Nasal cavity respiratory epithelium epithelial cell of viscerocranial mucosa (primary cell): ENCODE data around the gene SVIP. TPM values are rescaled to one million over a fixed set of nuclear protein-coding genes. Genes with fewer than 3 reads are reported as not detected.

Source experiments
- total RNA-seq: library from RNA; depleted of rRNA; stranded (reverse); fragments of >200 nt; gene quantifications from 2 replicates; pipeline ENCODE4 v1.2.3, GENCODE V29; 2014

The SVIP gene, protein sequence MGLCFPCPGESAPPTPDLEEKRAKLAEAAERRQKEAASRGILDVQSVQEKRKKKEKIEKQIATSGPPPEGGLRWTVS
- 4.1 and 9.2 TPM in 2 replicates for total RNA-seq

DNA sequence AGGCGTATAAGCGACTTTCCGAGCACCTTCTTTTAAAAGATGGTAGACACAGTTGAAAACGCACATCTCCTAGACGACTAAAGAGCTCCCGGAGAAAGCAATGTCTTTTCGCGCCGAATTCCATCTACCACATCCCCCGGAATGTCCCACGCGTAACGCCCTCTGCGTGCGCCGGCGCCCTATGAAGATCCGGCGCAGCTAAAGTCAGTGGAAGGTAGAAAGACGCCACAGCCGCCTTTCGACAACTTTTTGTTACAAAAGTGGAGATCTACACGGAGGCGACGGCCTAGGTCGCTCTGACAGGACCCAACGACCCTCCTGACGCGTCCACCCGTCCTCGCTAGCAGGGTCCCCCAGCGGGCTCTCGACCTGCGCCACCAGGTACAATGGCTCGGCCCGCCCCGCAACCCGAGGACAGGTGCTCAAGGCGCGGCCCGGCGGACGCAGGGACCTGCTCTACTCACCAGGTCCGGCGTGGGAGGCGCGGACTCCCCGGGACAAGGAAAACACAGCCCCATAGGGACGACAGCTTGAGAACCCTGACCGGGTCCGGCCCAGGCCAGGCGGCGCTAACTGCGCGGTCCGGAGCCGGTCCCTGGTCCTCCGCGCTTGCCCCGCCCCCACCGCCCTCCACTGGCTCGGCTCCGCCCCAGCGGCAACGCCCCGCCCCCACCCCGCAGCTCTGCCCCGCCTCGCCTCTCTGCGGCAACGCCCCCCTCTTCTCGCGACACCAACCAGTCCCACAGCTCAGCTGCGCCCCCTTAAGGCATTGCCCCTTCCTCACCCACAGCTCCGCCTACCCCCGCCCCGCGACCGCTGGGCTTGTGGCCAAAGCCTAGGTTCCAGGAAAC lies at the start of gene SVIP:
SVIP (minus strand) TSS at position 571 of the 851 bp plus-strand sequence; CDS start at position 518, 53 bp downstream.

DNA sequence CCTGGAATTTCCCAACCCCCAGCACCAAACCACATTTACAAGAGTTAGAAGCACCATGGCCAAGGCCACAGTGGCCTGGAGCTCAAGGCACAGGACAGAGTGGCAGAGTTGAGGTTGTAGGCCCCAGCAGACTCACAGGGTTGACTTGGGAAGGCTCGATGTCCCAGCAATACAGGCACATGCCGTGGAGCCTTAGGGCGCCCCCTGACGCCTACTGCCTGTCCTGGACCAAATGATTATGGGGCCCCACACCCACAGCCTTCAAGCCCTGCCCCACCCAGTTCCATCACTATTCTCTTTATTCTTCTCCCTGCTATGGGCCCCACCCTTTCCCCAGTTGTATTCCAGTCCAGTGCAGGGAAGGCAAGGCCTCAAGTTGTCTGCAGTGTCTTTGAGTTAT lies 30.6 kb upstream of the SVIP start, which contains the start of gene CCDC179:
CCDC179 (minus strand) TSS at position 234 of the 400 bp plus-strand sequence; CDS start at position 181, 53 bp downstream.

Other genes with a start within 250 kb of the SVIP start
- gene FANCF, start 204.0 kb downstream of the SVIP start, total RNA-seq = 11.3 and 13.5 TPM in 2 replicates
- 1.0 and 1.4 TPM in 2 replicates for gene GAS2, start 163.2 kb downstream of the SVIP start, total RNA-seq
- gene CCDC179, start 30.7 kb upstream of the SVIP start, total RNA-seq = not detected in 2 replicates